HG03103 (cell line): ENCODE measurements around the gene CPAMD8.

ENCODE experiments used
- ATAC-seq: cut with Tn5 transposase; IDR thresholded peaks from one replicate; pipeline ENCODE4 v1.9.1; 2021; ENCODE audit warnings: low read depth; ENCODE audit not compliant: unreplicated experiment

CPAMD8 gene

DNA sequence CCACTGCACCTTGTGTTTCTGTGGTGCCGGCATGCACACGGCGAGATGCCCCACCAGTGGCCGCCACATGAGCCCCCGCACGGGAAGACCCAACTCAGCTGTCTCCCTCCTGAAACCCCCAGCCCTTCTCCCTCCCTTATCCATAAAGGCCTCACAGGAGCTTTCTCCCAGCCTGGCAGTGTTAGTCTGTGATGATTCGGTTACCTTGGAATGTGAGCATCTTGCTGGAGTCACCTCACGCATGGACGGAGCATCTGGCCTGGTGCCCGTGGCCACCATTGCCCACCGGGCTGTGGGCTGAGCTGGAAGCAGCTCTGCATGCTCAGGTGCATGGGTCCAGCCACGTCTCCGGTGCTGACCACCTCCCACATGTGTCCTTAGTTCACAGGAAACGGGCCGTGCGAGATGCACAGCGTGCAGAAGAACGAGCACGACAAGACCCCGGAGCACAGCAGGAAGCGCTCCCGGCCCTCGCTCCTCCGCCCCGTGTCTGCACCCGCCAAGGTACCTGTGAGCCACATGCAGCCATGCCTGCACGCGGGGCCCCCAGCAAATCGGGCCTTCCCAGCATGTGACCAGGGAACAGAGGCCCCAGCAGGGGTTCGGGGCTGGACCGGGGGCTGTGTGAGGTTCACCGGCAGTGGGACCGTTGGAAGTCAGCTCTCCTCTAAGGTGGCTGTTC is 175.4 kb downstream of the CPAMD8 start:
- ATAC-seq: no peak

DNA sequence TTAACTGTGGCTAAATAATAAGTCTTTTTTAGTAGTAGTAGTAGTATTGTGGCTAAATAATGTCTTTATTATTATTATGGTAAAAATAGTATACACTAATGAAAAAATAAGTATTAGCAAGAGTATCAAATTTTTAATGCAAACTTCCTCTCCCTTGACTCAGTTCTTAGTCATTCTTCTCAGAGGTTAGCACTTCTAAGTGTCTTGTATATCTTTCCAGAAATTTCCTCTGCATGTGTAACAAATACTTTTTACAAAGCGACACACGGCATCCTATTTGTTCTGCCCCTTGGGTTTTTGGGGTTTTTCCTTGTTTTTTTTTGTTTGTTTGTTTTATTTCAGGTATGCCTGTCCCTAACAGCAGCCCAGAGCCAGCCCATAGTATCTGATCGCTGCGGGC is 176.5 kb downstream of the CPAMD8 start:
- ATAC-seq: no peak

DNA sequence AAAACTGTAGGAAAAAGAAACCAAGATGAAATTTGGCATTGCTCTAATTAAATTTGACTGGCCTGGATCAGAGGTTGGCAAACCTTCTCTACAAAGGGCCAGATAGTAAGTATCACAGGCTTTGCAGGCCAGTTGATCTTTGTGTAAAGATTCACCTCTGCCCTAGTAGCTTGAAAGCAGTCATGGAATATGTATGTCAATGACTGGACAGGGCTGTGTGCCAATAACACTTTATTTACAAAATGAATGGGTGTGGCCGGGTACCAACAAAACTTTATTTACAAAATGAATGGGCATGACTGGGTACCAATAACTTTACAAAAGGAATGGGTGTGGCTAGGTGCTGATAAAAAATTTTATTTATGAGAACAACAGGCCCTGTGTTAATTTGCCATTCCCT is 177.4 kb downstream of the CPAMD8 start:
- ATAC-seq: no peak

DNA sequence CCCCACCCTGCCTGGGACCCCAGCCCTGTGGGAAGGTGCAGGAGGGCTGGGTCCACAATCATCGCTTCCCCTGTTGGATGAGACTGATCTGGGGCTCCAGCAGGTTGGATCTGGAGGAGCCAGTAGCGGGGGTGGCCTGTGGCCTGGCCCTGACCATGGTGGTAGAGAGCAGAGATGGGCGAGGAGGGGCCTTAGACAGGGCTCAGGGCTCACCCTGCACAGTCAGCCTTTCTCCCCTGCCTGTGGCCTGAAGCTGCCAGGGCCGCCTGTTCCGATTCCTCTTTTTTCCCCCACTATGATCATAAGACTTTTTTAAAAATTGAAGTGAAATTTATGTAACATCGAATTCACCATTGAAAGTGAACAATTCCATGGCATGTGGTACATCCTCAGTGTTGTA is 179.2 kb downstream of the CPAMD8 start:
- no peak for ATAC-seq

DNA sequence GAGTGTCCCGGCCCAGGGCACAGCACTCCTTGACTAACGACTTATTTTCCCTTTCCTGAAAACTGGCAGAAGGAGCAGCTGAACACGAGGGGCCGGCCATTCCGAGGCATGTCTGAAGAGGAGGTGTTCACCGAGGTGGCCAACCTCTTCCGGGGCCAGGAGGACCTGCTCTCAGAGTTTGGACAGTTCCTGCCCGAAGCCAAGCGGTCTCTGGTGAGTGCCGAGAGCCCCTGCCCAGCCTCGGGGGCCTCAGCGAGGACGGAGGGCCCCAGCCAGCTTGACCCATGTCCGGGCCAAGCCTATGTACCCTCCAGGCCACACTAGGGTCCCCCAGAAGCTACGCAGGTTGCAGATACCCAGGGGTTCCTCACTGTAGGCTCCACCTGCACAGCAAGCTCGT is 179.7 kb downstream of the CPAMD8 start:
- ATAC-seq: no peak
